ENCODE data around the gene SIAH2.

SIAH2 gene

GRCh38 chr3:150733373-150733935 lies 29.5 kb downstream of the SIAH2 start:
- FAIRE-seq, result no peak

- FAIRE-seq, result no peak
These were observed 33.1 kb downstream of the SIAH2 start for GRCh38 chr3:150729682-150730360.

GRCh38 chr3:150727653-150728502 lies 35.1 kb downstream of the SIAH2 start:
- FAIRE-seq, result no peak

GRCh38 chr3:150725548-150725947 lies 37.4 kb downstream of the SIAH2 start:
- FAIRE-seq, result no peak

GRCh38 chr3:150723946-150724345 lies 39.0 kb downstream of the SIAH2 start:
- no peak for FAIRE-seq

- no peak for FAIRE-seq
These were observed 40.7 kb downstream of the SIAH2 start for GRCh38 chr3:150722267-150722666.

GRCh38 chr3:150721285-150722130 lies 41.5 kb downstream of the SIAH2 start:
- FAIRE-seq, result peak; percentile 90

- no peak for FAIRE-seq
These were observed 42.5 kb downstream of the SIAH2 start for GRCh38 chr3:150720444-150720843.

- FAIRE-seq, result no peak
These were observed 52.9 kb downstream of the SIAH2 start for GRCh38 chr3:150710097-150710496.

- no peak for FAIRE-seq
These were observed 59.1 kb downstream of the SIAH2 start, which contains the start of gene ERICH6 for GRCh38 chr3:150703756-150704344. Gene ERICH6, minus strand, starts transcription at chr3:150703920. Its CDS starts 22 bp downstream, at chr3:150703898.

GRCh38 chr3:150703299-150703755 lies 59.6 kb downstream of the SIAH2 start:
- FAIRE-seq, result no peak

- FAIRE-seq, result no peak
These were observed 63.8 kb downstream of the SIAH2 start for GRCh38 chr3:150699068-150699639.

- no peak for FAIRE-seq
These were observed 65.3 kb downstream of the SIAH2 start for GRCh38 chr3:150697646-150698045.

- no peak for FAIRE-seq
These were observed 71.4 kb downstream of the SIAH2 start for GRCh38 chr3:150691414-150692040.
